ENCODE measurements around the gene SLC2A11.

SLC2A11 gene

DNA sequence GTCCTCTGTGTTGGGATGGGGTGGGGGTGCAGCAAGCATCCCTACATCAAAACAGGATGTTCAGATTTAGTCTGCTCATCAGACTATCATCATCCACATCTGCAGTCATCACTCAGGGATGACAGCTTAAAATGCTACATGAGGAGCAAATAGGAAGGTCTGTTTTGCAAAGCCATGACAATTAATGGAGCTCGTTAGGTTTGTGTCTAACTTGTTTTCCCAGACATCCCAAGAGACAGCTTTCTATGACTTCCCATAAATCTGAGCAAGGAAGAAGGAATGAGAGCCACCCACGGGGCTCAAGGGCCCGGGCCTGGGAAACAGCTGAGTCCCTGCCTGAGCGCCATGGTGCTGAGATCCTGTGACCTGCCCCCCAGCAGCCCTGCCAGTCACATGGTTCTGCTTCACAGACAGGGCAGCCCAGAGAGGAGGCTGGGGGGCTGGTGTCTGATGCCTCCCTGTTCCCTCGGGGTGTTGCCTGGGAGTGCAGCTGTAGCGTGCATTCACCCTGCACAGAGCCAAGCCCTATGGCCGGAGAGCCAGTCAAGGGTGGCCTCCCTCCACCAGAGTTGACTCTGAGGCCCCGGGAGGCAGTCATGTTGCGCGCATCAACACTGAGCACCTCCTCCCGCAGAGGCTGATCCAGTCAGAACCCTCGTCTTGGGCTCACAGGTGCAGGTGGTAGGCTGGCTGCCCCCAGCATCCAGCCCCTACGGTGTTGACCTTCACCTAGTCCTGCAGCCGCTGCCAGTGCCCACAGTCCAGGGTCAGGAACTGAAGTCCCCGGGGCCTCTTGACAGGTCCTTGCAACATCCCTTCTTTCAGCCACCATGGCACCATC, 30.9 kb upstream of the SLC2A11 start:
- peaks cover 0 to 2% of the 10 kb centered on the region in 2 donors for H3K9me3 ChIP-seq (replicated peaks in 1 of 2; ENCODE audit: control insufficient read depth in 2 of 2, insufficient read depth in 1 of 2, low read depth in 1 of 2, low read length in 2 of 2)
- H3K36me3 ChIP-seq (replicated peaks in 1 of 2; ENCODE audit: control insufficient read depth in 2 of 2, insufficient read depth in 2 of 2, low read length in 2 of 2), result peaks cover 69 to 96% of the 10 kb centered on the region in 2 donors
- H3K79me1 ChIP-seq (ENCODE audit: low read depth, low read length), result peaks cover 8% of the 10 kb centered on the region
- peak overlapping the region; percentile 43 for H3K27ac ChIP-seq (replicated peaks; ENCODE audit: low read length)
- peak overlapping the region; percentile 58 for H2AK5ac ChIP-seq (ENCODE audit: low read depth, low read length)
- H3K9ac ChIP-seq (ENCODE audit: low read depth, low read length, poor library complexity), result no peak overlapping the region
- no peak overlapping the region for H3K14ac ChIP-seq (ENCODE audit: low read length)
- H2BK5ac ChIP-seq (ENCODE audit: low read length), result peak overlapping the region; percentile 94
- peak overlapping the region; percentile 42 for H2BK12ac ChIP-seq (ENCODE audit: low read length)
- H3K4me3 ChIP-seq (ENCODE audit: low read length in 2 of 2), result no peak overlapping the region
- DNase-seq (ENCODE audit: low spot score), result no peak
- no peak overlapping the region for H2BK120ac ChIP-seq (ENCODE audit: low read depth, low read length)
- no peak overlapping the region for H2BK15ac ChIP-seq (ENCODE audit: low read length)
- no peak overlapping the region for H3K4ac ChIP-seq (ENCODE audit: low read length)
- no peaks in the 10 kb centered on the region for H3K27me3 ChIP-seq (ENCODE audit: control insufficient read depth in 3 of 3, insufficient read depth in 3 of 3, low read depth in 1 of 3, low read length in 3 of 3)
- H3K4me2 ChIP-seq (ENCODE audit: insufficient read depth, low read length, poor library complexity, severe bottlenecking), result no peak overlapping the region
- no CpG with 5 or more reads among the region's 15 CpGs for WGBS, 2 donors (ENCODE audit: extremely low coverage in 2 of 2, insufficient read length in 2 of 2, insufficient replicate concordance in 1 of 2)
- H3K18ac ChIP-seq (ENCODE audit: low read length), result peak overlapping the region; percentile 82
- H2AFZ ChIP-seq (ENCODE audit: low read length), result no peak overlapping the region
- no peak overlapping the region for H4K91ac ChIP-seq (ENCODE audit: low read depth, low read length, poor library complexity)
- H4K8ac ChIP-seq (ENCODE audit: low read depth, low read length), result no peak overlapping the region
- H3K4me1 ChIP-seq (ENCODE audit: control insufficient read depth in 2 of 2, insufficient read depth in 1 of 2, low read depth in 1 of 2, low read length in 2 of 2), result peaks cover 0 to 3% of the 10 kb centered on the region in 2 donors
- H3K23ac ChIP-seq (ENCODE audit: low read depth, low read length, poor library complexity), result no peak overlapping the region

DNA sequence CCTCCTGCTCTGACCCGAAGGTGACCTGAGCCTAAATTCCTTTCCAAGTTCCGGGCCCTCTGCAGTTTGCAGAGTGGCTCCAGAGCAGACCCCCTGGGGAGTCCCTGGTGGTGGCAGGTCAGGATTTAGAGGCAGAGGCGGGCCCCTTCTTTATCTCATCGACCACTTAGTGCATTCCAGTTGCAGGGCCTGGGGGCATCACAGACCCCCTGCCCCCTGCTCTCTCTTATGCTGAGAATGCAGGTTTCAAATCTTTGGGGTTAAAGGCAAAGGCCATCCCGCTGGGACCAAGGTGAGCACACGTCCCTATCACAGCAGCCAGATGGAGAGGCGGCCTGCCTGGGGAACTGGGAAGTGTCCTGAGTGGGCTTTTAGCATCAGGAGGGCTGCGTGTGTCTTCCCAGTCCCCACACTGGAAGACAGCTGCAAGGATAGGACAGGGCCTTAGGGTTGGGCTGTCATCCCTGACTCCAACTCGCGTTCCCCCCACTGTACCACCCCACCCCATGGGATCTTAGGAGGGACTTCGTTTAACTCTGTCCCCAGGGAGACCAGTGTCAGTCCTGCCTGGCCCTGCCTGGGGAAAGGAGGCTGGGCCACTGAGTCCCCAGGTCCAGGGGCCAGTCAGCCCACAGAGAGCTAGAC, 30.2 kb upstream of the SLC2A11 start:
- WGBS, 2 donors (ENCODE audit: extremely low coverage in 2 of 2, insufficient read length in 2 of 2, insufficient replicate concordance in 1 of 2), result no CpG with 5 or more reads among the region's 11 CpGs
- Histone ChIP-seq H2AK5ac (ENCODE audit: low read depth, low read length) (no peak overlapping the region), H3K4me1 (ENCODE audit: control insufficient read depth in 2 of 2, insufficient read depth in 1 of 2, low read depth in 1 of 2, low read length in 2 of 2) (peaks cover 0 to 3% of the 10 kb centered on the region in 2 donors)

DNA sequence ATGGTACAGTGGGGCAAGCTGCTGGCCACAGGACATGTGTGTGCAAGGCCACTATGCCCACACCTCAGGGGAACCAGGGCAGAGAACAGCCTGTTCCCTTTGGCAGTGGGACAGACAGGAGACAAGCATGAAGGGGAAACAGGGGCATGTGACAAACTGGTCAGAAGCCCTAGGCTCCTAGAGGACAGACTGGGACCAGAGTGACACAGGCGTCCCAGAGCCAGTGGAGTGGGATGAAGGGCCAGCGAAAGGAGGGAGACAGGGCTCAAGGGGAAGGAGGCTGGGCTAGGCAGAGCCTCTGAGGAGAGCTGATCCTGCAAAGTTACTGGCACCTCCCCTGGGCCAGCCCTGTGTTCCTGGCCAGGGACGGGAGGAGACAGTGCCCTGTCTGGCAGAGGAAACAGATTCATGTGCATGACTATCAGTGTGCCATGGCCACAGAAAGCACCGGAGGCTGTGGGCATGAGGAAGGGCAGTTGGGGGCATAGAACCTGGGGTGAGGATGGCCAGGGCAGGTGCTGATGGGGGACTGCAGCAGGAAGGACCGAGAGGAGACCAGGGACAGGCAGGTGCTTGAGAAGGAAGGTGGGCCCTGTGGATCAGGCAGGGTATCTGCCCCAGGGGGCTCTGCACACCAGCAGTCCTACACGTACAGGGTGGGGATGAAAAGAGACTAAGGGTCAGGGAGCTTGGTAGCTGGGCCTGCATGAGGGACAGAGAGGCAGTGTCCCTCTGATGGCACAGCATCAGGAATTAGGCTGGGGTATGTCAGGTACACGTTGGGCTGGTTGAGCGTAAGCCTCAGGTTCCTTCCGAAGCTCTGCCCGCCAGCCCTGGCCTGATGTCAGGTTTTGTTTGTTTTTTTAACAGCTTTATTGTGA, 28.6 kb upstream of the SLC2A11 start:
- Histone ChIP-seq H3K4me3 (ENCODE audit: low read length in 2 of 2) (peak overlapping the region in 1 of 2 donors; percentile 10), H3K4me2 (ENCODE audit: insufficient read depth, low read length, poor library complexity, severe bottlenecking) (no peak overlapping the region), H3K4ac (ENCODE audit: low read length) (no peak overlapping the region), H2BK12ac (ENCODE audit: low read length) (no peak overlapping the region), H2BK120ac (ENCODE audit: low read depth, low read length) (no peak overlapping the region), H2AK5ac (ENCODE audit: low read depth, low read length) (no peak overlapping the region), H3K18ac (ENCODE audit: low read length) (no peak overlapping the region), H3K9ac (ENCODE audit: low read depth, low read length, poor library complexity) (no peak overlapping the region), H3K36me3 (replicated peaks in 1 of 2; ENCODE audit: control insufficient read depth in 2 of 2, insufficient read depth in 2 of 2, low read length in 2 of 2) (peaks cover 67 to 96% of the 10 kb centered on the region in 2 donors), H3K4me1 (ENCODE audit: control insufficient read depth in 2 of 2, insufficient read depth in 1 of 2, low read depth in 1 of 2, low read length in 2 of 2) (peaks cover 0 to 3% of the 10 kb centered on the region in 2 donors), H2BK15ac (ENCODE audit: low read length) (no peak overlapping the region), H4K8ac (ENCODE audit: low read depth, low read length) (no peak overlapping the region), H2AFZ (ENCODE audit: low read length) (no peak overlapping the region), H3K27ac (replicated peaks; ENCODE audit: low read length) (no peak overlapping the region), H3K27me3 (ENCODE audit: control insufficient read depth in 3 of 3, insufficient read depth in 3 of 3, low read depth in 1 of 3, low read length in 3 of 3) (no peaks in the 10 kb centered on the region), H3K79me1 (ENCODE audit: low read depth, low read length) (peaks cover 11% of the 10 kb centered on the region), H3K14ac (ENCODE audit: low read length) (no peak overlapping the region), H3K23ac (ENCODE audit: low read depth, low read length, poor library complexity) (peak overlapping the region; percentile 52), H2BK5ac (ENCODE audit: low read length) (peak overlapping the region; percentile 69), H3K9me3 (replicated peaks in 1 of 2; ENCODE audit: control insufficient read depth in 2 of 2, insufficient read depth in 1 of 2, low read depth in 1 of 2, low read length in 2 of 2) (peaks cover 0 to 2% of the 10 kb centered on the region in 2 donors), H4K91ac (ENCODE audit: low read depth, low read length, poor library complexity) (no peak overlapping the region)
- no peak for DNase-seq (ENCODE audit: low spot score)
- no CpG with 5 or more reads among the region's 10 CpGs for WGBS, 2 donors (ENCODE audit: extremely low coverage in 2 of 2, insufficient read length in 2 of 2, insufficient replicate concordance in 1 of 2)

More for the DNA sequence above, 30.2 kb upstream of the SLC2A11 start:
- no peak overlapping the region for H3K4me2 ChIP-seq (ENCODE audit: insufficient read depth, low read length, poor library complexity, severe bottlenecking)
- no peak overlapping the region for H3K18ac ChIP-seq (ENCODE audit: low read length)
- no peak overlapping the region for H2AFZ ChIP-seq (ENCODE audit: low read length)
- H3K27me3 ChIP-seq (ENCODE audit: control insufficient read depth in 3 of 3, insufficient read depth in 3 of 3, low read depth in 1 of 3, low read length in 3 of 3), result no peaks in the 10 kb centered on the region
- no peak overlapping the region for H3K23ac ChIP-seq (ENCODE audit: low read depth, low read length, poor library complexity)
- no peak overlapping the region for H2BK15ac ChIP-seq (ENCODE audit: low read length)
- peaks cover 0 to 2% of the 10 kb centered on the region in 2 donors for H3K9me3 ChIP-seq (replicated peaks in 1 of 2; ENCODE audit: control insufficient read depth in 2 of 2, insufficient read depth in 1 of 2, low read depth in 1 of 2, low read length in 2 of 2)
- peaks cover 70 to 96% of the 10 kb centered on the region in 2 donors for H3K36me3 ChIP-seq (replicated peaks in 1 of 2; ENCODE audit: control insufficient read depth in 2 of 2, insufficient read depth in 2 of 2, low read length in 2 of 2)
- H3K79me1 ChIP-seq (ENCODE audit: low read depth, low read length), result peaks cover 11% of the 10 kb centered on the region
- no peak overlapping the region for H2BK5ac ChIP-seq (ENCODE audit: low read length)
- no peak overlapping the region for H4K8ac ChIP-seq (ENCODE audit: low read depth, low read length)
- H2BK12ac ChIP-seq (ENCODE audit: low read length), result no peak overlapping the region
- H3K9ac ChIP-seq (ENCODE audit: low read depth, low read length, poor library complexity), result no peak overlapping the region
- no peak overlapping the region for H3K14ac ChIP-seq (ENCODE audit: low read length)
- no peak overlapping the region for H3K27ac ChIP-seq (replicated peaks; ENCODE audit: low read length)
- no peak overlapping the region for H3K4ac ChIP-seq (ENCODE audit: low read length)
- no peak for DNase-seq (ENCODE audit: low spot score)
- no peak overlapping the region for H4K91ac ChIP-seq (ENCODE audit: low read depth, low read length, poor library complexity)
- H2BK120ac ChIP-seq (ENCODE audit: low read depth, low read length), result no peak overlapping the region
- H3K4me3 ChIP-seq (ENCODE audit: low read length in 2 of 2), result no peak overlapping the region

Data from neuronal stem cell (in vitro differentiated cells).